Measurements from ENCODE around the gene TRIM8.

The TRIM8 gene

GRCh38 chr10:102611514-102612087, 32.7 kb upstream of the TRIM8 start:
- no peak for DNase-seq (ENCODE audit: low read depth in 1 of 2, low spot score in 1 of 2)
- Histone ChIP-seq H3K27ac (replicated peaks) (no peak overlapping the region), H3K4me3 (replicated peaks; ENCODE audit: insufficient read depth, low read length) (no peak overlapping the region), H3K27me3 (ENCODE audit: insufficient read depth, poor library complexity, severe bottlenecking) (no peaks in the 10 kb centered on the region)
- no peak for TF ChIP-seq GABPA (IDR thresholded peaks at IDR 0.05; ENCODE audit: low read depth)
- TF ChIP-seq SPI1 (IDR thresholded peaks at IDR 0.05; ENCODE audit: borderline replicate concordance, low read depth), result no peak
- TF ChIP-seq, protein P1, sequence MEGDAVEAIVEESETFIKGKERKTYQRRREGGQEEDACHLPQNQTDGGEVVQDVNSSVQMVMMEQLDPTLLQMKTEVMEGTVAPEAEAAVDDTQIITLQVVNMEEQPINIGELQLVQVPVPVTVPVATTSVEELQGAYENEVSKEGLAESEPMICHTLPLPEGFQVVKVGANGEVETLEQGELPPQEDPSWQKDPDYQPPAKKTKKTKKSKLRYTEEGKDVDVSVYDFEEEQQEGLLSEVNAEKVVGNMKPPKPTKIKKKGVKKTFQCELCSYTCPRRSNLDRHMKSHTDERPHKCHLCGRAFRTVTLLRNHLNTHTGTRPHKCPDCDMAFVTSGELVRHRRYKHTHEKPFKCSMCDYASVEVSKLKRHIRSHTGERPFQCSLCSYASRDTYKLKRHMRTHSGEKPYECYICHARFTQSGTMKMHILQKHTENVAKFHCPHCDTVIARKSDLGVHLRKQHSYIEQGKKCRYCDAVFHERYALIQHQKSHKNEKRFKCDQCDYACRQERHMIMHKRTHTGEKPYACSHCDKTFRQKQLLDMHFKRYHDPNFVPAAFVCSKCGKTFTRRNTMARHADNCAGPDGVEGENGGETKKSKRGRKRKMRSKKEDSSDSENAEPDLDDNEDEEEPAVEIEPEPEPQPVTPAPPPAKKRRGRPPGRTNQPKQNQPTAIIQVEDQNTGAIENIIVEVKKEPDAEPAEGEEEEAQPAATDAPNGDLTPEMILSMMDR (IDR thresholded peaks at IDR 0.05; ENCODE audit: insufficient read depth, low read length), result no peak
- TF ChIP-seq POLR2AphosphoS5 (IDR thresholded peaks at IDR 0.05; ENCODE audit: low read depth), result no peak
- TF ChIP-seq, protein P2, sequence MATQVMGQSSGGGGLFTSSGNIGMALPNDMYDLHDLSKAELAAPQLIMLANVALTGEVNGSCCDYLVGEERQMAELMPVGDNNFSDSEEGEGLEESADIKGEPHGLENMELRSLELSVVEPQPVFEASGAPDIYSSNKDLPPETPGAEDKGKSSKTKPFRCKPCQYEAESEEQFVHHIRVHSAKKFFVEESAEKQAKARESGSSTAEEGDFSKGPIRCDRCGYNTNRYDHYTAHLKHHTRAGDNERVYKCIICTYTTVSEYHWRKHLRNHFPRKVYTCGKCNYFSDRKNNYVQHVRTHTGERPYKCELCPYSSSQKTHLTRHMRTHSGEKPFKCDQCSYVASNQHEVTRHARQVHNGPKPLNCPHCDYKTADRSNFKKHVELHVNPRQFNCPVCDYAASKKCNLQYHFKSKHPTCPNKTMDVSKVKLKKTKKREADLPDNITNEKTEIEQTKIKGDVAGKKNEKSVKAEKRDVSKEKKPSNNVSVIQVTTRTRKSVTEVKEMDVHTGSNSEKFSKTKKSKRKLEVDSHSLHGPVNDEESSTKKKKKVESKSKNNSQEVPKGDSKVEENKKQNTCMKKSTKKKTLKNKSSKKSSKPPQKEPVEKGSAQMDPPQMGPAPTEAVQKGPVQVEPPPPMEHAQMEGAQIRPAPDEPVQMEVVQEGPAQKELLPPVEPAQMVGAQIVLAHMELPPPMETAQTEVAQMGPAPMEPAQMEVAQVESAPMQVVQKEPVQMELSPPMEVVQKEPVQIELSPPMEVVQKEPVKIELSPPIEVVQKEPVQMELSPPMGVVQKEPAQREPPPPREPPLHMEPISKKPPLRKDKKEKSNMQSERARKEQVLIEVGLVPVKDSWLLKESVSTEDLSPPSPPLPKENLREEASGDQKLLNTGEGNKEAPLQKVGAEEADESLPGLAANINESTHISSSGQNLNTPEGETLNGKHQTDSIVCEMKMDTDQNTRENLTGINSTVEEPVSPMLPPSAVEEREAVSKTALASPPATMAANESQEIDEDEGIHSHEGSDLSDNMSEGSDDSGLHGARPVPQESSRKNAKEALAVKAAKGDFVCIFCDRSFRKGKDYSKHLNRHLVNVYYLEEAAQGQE (IDR thresholded peaks at IDR 0.05; ENCODE audit: insufficient replicate concordance, low read depth), result no peak

DNA sequence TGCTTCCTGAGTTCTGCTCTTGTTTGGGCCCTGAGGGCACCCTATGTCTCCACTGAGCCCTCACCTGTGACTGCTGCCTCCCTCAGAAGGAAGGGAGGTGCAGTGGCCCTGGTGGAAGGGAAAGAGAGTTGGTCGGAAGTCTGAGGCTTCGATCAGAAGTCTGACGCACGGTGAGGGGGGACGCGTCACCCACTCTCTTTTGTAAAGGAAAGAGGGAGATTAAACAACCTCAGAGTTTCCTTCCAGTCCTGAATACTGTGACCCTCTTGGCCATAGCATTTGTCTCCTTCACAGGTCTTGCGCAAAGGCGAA, 31.4 kb upstream of the TRIM8 start:
- TF ChIP-seq SPI1 (IDR thresholded peaks at IDR 0.05; ENCODE audit: borderline replicate concordance, low read depth), result no peak
- TF ChIP-seq, protein P1 (IDR thresholded peaks at IDR 0.05; ENCODE audit: insufficient read depth, low read length), result no peak
- no peak for TF ChIP-seq POLR2AphosphoS5 (IDR thresholded peaks at IDR 0.05; ENCODE audit: low read depth)
- TF ChIP-seq, protein P2 (IDR thresholded peaks at IDR 0.05; ENCODE audit: insufficient replicate concordance, low read depth), result no peak
- no peak for TF ChIP-seq GABPA (IDR thresholded peaks at IDR 0.05; ENCODE audit: low read depth)
- H3K4me3 ChIP-seq (replicated peaks; ENCODE audit: insufficient read depth, low read length), result no peak overlapping the region
- H3K27me3 ChIP-seq (ENCODE audit: insufficient read depth, poor library complexity, severe bottlenecking), result no peaks in the 10 kb centered on the region
- H3K27ac ChIP-seq (replicated peaks), result no peak overlapping the region
- no peak for DNase-seq (ENCODE audit: low read depth in 1 of 2, low spot score in 1 of 2)

DNA sequence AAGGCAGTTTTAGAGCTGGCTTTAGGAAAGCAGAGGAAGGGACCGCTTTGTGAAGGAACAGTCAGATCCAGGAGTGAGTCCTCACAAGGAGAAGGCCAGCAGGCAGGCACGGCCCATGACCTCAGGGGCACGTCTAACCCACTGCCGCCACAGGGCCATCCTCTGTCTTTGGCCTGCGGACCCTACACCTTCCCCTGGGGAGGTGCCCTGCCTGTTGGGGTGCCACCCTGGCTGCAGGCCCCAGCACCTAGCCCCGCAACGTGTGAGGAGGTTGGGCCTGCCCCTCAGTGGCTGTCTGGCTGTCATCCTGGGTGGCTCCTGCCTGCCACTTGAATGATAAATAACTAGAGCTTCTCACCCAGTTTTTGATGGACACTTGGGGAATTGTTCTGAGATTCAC, 31.0 kb upstream of the TRIM8 start:
- TF ChIP-seq SPI1 (IDR thresholded peaks at IDR 0.05; ENCODE audit: borderline replicate concordance, low read depth), result no peak
- TF ChIP-seq GABPA (IDR thresholded peaks at IDR 0.05; ENCODE audit: low read depth), result no peak
- TF ChIP-seq, protein P2 (IDR thresholded peaks at IDR 0.05; ENCODE audit: insufficient replicate concordance, low read depth), result no peak
- TF ChIP-seq, protein P1 (IDR thresholded peaks at IDR 0.05; ENCODE audit: insufficient read depth, low read length), result no peak
- no peak for TF ChIP-seq POLR2AphosphoS5 (IDR thresholded peaks at IDR 0.05; ENCODE audit: low read depth)
- DNase-seq (ENCODE audit: low read depth in 1 of 2, low spot score in 1 of 2), result no peak
- Histone ChIP-seq H3K27ac (replicated peaks) (no peak overlapping the region), H3K27me3 (ENCODE audit: insufficient read depth, poor library complexity, severe bottlenecking) (no peaks in the 10 kb centered on the region), H3K4me3 (replicated peaks; ENCODE audit: insufficient read depth, low read length) (no peak overlapping the region)

All from HL-60 (cell line).